NCI-H128 (cell line): ENCODE data around the gene CDH13.

Experiments used
- DNase-seq: peaks from one replicate; lab custom pipeline; 2025; ENCODE audit not compliant: unreplicated experiment; lab: John Stamatoyannopoulos, UW

Gene CDH13

GRCh38 chr16:83626676-83627075 lies 999.9 kb downstream of the CDH13 start:
- DNase-seq: no peak

GRCh38 chr16:83627996-83628395 lies 1001.2 kb downstream of the CDH13 start:
- DNase-seq: no peak

- no peak for DNase-seq
Measured at GRCh38 chr16:83629426-83629825, 1002.7 kb downstream of the CDH13 start.

- no peak for DNase-seq
Measured at GRCh38 chr16:83629836-83630235, 1003.1 kb downstream of the CDH13 start.

GRCh38 chr16:83630979-83631378 lies 1004.2 kb downstream of the CDH13 start:
- no peak for DNase-seq

- no peak for DNase-seq
Measured at GRCh38 chr16:83633286-83633685, 1006.5 kb downstream of the CDH13 start.

- no peak for DNase-seq
Measured at GRCh38 chr16:83648347-83648746, 1021.6 kb downstream of the CDH13 start.

- DNase-seq: no peak
Measured at GRCh38 chr16:83651871-83652270, 1025.1 kb downstream of the CDH13 start.

- no peak for DNase-seq
Measured at GRCh38 chr16:83652943-83653342, 1026.2 kb downstream of the CDH13 start.

- no peak for DNase-seq
Measured at GRCh38 chr16:83653785-83654184, 1027.0 kb downstream of the CDH13 start.

- DNase-seq: no peak
Measured at GRCh38 chr16:83660282-83660681, 1033.5 kb downstream of the CDH13 start.

- no peak for DNase-seq
Measured at GRCh38 chr16:83661656-83662055, 1034.9 kb downstream of the CDH13 start.

- DNase-seq: no peak
Measured at GRCh38 chr16:83666449-83666848, 1039.7 kb downstream of the CDH13 start.

- no peak for DNase-seq
Measured at GRCh38 chr16:83669456-83669855, 1042.7 kb downstream of the CDH13 start.

GRCh38 chr16:83674931-83675535 lies 1048.3 kb downstream of the CDH13 start:
- no peak for DNase-seq

- no peak for DNase-seq
Measured at GRCh38 chr16:83676086-83676485, 1049.3 kb downstream of the CDH13 start.

GRCh38 chr16:83680980-83681379 lies 1054.2 kb downstream of the CDH13 start:
- no peak for DNase-seq

- no peak for DNase-seq
Measured at GRCh38 chr16:83681381-83681956, 1054.7 kb downstream of the CDH13 start.

- no peak for DNase-seq
Measured at GRCh38 chr16:83682116-83682867, 1055.5 kb downstream of the CDH13 start.

- no peak for DNase-seq
Measured at GRCh38 chr16:83682868-83683235, 1056.1 kb downstream of the CDH13 start.

- DNase-seq: no peak
Measured at GRCh38 chr16:83685615-83686165, 1058.9 kb downstream of the CDH13 start.

- DNase-seq: no peak
Measured at GRCh38 chr16:83686726-83687125, 1060.0 kb downstream of the CDH13 start.
